Urothelium cell line (cell line): ENCODE measurements around the gene YY2.
"Not testable (repeated sequence)": the region's sequence is repeated elsewhere in the genome, so short reads cannot be mapped to it uniquely, and the experiment has no call there.

ENCODE experiments used
- DNase-seq: peaks from one replicate; pipeline ENCODE4 v3.0.0; 2011; ENCODE audit warnings: low spot score, mixed read lengths
- FAIRE-seq: peaks from 2 replicates; lab custom pipeline; 2011; peaks lifted over from hg19 to GRCh38; lab: Jason Lieb, UNC

The YY2 gene

DNA sequence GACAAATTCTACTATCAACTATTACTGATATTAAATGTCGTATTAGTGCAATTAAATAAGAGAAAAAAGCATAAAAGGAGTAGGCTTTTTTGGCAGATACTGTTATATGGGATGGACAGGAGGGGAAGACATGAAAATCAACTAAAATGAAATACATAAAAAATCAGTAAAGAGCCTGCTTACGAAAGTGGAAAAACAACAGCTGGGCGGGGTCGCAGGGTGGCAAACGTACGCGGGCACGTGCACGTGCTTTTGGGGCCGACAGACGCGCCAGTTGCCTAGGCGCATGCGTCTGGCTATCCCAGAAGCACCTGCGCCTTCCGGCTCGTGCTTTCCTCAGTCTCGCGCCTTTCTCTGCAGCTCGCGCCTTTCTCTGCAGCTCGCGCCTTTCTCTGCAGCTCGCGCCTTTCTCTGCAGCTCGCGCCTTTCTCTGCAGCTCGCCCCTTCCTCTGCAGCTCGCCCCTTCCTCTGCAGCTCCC, at the start of gene YY2:
Gene YY2, plus strand, starts transcription at position 51 of the 479 bp plus-strand sequence. CDS start 498 bp downstream, outside the sequence.
- FAIRE-seq (no peak), DNase-seq (no peak)

DNA sequence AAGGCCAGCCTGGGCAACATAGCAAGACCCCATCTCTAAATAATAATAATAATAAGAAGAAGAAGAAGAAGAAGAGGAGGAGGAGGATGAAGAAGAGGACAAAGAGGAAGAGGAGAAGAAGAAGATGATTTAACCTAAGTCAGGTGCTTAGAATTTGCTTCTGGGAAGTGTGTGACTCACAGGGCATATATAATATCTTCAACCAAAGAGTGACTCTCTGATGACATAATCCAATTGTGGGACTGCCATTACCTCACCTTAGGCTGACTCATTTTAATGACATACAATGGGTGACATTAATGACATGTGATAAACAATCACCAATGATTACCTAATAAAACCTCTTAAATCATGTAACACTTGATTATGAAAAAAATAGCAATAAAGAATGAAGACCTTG, 49.1 kb upstream of the YY2 start:
- no peak for FAIRE-seq
- peak; percentile 14 for DNase-seq

DNA sequence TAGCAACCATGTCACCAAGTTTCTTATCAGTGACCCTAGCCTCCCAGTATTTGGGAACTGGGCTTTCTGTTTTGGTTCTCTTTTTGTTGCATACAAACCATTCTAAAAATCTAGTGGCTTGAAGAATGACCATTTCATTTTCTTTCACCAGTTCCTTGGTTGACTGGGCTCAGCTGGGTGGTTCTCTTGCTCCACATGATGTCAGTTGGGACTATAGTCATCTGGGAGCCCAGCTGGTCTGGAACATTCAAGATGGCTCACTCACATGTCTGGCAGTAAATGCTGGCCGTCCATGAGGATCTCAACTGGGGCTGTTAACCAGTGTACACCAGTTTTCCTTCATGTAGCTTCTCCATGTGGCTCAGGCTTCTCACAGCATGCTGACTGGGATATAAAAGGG, 44.0 kb upstream of the YY2 start:
- no peak for DNase-seq
- FAIRE-seq, result no peak

DNA sequence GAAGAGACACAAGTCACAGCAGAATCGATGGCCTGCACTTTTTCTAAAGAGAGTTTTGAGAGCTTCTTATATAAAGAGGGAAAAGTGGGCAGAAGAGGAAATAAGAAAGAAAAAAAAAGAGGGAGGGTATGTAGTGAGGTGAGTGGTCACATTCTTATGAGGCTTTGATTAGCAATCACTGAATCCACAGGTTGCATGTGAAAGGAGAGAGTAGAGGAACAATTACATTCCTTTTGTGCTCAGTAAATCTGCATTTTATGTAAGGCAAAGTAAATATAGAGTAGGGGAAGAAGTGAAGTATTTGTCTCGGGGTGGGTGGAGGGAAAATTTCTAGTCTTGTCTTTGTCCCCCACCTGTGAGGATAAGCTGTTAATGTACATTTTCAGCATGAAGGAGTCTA, 43.2 kb upstream of the YY2 start:
- no peak for DNase-seq
- no peak for FAIRE-seq

DNA sequence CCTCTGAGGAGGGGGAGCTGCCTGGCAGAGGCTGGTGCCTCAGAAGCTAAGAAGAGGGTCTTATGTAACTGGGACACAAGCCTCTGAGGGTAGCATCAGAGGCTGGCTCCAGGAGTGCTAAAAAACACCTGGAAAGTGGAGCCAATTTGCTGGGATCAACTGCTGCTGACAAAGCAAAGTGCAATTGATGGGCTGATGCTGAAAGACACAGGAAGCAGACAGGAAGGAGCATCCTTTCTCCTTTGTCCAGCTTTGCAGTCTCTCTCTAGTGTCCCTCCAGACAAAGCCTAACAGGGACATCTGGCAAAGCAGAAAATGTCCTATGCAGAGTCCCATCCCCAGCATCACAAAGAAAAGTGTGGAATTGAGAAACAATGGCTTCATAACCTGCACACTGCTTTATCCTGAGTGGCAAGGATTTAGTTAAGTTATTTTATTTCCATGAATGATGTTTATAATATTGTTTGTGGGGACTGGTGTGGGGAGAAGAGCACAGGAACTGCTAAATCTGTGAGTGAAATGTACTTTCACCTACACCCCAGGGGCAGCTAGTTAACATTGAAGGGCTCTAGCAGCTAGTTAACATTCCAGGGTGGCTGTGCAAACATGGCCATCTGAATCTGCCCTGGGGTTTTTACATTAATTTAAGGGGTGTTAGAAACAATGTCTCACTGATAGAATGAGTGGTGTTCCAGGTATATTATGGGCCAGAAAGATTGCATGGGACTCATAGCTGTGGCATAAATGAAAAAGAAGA, 42.0 kb upstream of the YY2 start:
- FAIRE-seq (no peak), DNase-seq (no peak)

DNA sequence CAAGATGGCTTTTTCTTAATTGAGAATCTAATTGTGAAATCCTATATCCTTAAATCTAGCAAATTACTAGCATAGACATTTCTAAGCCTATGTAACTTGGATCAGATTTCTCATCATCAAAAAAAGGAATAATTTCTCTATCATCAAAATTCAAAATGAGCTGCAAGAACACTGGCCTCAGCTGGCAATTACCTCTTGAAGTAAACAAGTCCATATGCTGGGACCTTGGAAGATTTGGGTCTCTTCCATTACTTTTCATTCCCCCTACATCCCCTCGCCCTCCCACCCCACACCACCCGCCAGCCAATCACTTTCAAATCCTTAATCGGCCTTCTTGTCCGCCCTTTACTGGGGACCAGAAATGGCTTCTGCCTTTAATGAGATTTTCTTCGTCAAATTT, 39.7 kb upstream of the YY2 start:
- no peak for FAIRE-seq

DNA sequence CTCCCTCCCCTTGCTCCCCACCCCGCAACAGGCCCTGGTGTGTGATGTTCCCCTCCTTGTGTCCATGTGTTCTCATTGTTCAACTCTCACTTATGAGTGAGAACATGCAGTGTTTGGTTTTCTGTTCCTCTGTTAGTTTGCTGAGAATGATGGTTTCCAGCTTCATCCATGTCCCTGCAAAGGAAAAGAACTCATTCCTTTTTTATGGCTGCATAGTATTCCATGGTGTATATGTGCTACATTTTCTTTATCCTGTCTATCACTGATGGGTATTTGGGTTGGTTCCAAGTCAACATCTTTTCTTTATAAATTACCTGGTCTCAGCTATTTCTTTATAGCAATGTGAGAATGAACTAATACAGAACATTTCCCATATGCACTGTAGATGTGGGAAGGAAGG, 35.6 kb upstream of the YY2 start:
- not testable (repeated sequence) for FAIRE-seq, DNase-seq

More for the DNA sequence above, 39.7 kb upstream of the YY2 start:
- DNase-seq, result no peak

- FAIRE-seq (no peak), DNase-seq (no peak)
These were observed 33.9 kb upstream of the YY2 start for GRCh38 chrX:21821875-21822274.

GRCh38 chrX:21831496-21831895, 24.3 kb upstream of the YY2 start:
- FAIRE-seq (no peak), DNase-seq (no peak)

GRCh38 chrX:21837056-21837455, 18.7 kb upstream of the YY2 start:
- no peak for DNase-seq
- no peak for FAIRE-seq

DNA sequence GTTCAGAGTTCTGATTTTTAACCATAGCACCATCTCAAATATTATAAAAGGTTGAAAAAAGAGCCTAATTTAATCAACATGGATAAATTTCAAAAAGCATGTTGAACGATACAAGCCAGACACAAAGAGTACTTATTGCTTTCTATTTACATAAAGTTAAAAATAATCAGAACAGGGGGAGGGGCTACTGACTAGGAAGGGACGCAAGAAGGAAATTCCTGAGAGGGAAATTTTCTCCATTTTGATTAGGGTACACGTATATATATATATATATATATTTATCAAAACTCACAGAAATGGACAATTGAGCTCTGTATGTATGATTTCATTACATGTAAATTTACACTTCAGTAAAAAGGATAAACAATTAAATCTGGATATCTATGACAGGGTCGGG, 16.9 kb upstream of the YY2 start:
- FAIRE-seq (no peak), DNase-seq (no peak)

DNA sequence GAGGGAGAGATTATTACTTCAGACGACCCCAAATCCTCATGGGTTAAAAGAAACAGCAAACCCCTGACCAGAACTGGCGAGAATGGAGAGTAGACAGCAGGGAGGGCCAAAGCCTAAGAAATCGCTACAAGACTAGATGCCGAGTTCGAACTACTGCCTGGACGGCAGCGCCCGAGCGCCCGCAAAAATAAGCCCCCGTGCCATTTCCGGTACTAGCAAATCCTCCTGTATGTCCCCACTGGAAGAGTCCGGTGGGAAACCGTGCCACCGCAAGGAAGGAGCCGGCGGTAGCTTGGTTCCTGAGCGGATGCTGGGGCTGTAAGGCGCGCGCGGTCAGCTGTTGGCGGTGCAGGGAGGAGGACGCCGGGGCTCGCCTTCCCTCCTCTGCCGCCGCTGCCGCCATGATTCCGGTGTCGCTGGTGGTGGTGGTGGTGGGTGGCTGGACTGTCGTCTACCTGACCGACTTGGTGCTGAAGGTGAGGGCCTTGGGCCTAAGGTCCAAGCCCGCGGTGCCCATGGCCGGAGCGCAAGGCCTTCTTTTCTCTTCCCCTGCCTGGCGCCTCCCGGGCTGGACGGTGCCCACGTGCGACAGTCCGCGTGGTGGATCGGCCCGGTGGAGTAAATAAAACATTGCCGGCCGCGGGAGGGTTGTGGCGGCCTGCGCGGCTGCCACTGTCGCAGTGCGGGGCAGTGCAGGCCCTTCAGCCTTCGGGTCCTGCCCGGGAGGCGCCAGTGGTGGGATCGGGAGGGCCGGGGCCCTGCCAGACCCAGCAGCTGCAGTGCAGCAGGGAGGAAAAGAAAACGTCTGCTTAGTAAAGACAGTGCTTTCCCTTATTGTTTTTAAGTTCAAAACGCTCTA, 16.2 kb upstream of the YY2 start, which contains the start of gene MBTPS2:
Gene MBTPS2, plus strand, starts transcription at position 284 of the 859 bp plus-strand sequence. Its CDS starts 118 bp downstream, at position 402.
- no peak for FAIRE-seq
- DNase-seq, result peak; percentile 41

- FAIRE-seq (no peak), DNase-seq (no peak)
These were observed 15.6 kb upstream of the YY2 start for GRCh38 chrX:21840193-21840545.

DNA sequence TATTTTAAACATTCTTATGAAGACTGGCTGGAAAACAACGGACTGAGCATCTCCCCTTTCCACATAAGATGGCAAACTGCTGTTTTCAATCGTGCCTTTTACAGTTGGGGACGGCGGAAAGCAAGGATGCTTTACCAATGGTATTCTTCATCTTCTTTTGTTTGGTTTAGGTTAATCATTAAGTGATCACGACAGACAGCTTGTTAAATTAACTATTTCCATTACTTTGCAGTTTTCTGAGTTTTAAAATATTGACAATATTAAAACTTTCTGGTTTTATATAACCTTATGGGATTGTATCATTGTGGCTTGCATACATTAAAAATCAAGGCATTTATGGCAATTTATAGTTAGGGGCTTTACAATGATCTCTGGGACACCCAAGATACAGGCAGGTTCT, 12.6 kb upstream of the YY2 start:
- FAIRE-seq (no peak), DNase-seq (no peak)

GRCh38 chrX:21845096-21845495, 10.7 kb upstream of the YY2 start:
- FAIRE-seq (no peak), DNase-seq (no peak)

DNA sequence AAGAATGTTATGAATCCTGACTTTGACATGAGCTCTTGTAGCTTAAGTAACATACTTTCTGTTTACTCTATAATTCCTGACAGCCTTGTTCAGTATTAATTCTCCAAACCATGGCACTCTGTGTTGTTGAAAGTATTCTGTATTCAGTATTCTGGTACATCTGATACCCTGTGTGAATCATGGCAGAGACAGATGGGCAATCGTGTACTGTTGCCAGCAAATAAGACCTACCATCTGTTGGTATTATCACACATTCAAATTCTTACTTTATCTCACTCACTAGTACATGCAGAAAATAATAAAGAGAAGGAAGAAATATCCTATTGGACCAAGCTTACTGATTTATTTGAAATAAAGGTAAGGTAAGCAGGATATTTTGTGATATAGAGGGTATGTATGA, 8.4 kb upstream of the YY2 start:
- DNase-seq (no peak), FAIRE-seq (no peak)

DNA sequence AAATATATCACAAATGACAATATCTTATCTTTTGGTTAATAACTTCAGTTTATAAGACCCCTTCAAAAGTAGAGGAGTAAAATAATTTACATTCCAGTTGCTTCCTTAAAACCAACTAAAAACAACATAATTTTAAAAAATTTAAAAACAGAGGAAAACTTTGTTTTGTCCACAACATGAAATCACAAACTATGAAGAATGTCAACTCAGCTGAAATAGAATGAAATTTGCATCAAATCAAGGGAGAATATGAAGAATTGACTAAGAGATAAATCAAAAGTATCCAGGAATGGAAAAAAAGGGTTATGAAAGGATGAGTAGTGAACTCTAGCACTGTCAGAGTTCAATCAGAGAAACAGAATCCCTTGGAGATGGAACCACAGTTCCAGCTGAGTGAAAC, 2.2 kb upstream of the YY2 start:
- no peak for FAIRE-seq
- no peak for DNase-seq

- no peak for DNase-seq
- no peak for FAIRE-seq
These were observed 717 bp downstream of the YY2 start for GRCh38 chrX:21856504-21856903.

- DNase-seq, result no peak
- no peak for FAIRE-seq
These were observed 7.5 kb downstream of the YY2 start for GRCh38 chrX:21863241-21863640.

DNA sequence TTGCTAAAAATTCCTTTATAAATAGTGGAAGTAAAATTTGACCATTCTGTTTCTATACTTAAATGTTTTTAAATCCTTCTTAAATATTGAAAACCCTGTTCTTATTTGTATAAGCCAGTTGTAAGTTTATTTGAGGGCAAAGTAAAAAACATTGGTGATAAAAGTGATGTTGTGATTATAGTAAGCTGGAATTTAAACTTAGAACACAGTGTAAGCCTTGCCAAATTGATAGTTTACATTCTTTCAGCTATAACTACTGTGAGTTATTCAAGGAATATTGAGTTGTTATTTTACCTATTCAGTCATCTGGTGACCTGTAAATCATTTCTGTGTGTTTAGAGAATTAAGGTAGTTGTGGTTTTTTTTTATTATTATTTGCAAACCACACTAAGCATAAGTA, 9.6 kb downstream of the YY2 start:
- no peak for FAIRE-seq

GRCh38 chrX:21870494-21870893, 14.7 kb downstream of the YY2 start:
- no peak for DNase-seq
- FAIRE-seq, result no peak

More for the DNA sequence above, 9.6 kb downstream of the YY2 start:
- DNase-seq, result no peak
